ENCODE data around the gene XRCC6.
"Not testable (repeated sequence)": the region's sequence is repeated elsewhere in the genome, so short reads cannot be mapped to it uniquely, and the experiment has no call there.

XRCC6 gene

GRCh38 chr22:41621099-41621910, at the start of gene XRCC6:
XRCC6 (plus strand) TSS chr22:41621295; CDS start chr22:41622005, 710 bp downstream.
- peak; percentile 99 to 100 (median 100) for DNase-seq

DNA sequence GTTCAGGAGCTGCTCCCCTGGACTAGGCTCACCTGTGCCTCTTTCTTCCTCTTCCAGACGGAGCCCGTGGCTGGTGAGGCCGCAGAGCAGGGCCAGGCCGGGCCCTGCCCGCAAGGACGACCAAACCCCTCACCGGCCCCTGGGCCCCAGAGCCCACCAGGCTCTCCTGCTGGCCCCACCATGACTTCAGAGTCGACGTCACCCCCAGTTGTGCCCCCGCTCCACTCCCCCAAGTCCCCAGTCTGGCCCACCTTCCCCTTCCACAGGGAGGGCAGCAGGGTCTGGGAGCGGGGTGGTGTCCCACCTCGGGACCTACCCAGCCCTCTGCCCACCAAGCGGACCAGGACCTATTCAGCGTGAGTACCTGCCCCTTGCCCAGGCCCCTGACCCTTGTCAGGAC, 49.3 kb upstream of the XRCC6 start:
- DNase-seq = no peak

- not testable (repeated sequence) for DNase-seq
Observed at GRCh38 chr22:41572305-41572704, 48.8 kb upstream of the XRCC6 start.

DNA sequence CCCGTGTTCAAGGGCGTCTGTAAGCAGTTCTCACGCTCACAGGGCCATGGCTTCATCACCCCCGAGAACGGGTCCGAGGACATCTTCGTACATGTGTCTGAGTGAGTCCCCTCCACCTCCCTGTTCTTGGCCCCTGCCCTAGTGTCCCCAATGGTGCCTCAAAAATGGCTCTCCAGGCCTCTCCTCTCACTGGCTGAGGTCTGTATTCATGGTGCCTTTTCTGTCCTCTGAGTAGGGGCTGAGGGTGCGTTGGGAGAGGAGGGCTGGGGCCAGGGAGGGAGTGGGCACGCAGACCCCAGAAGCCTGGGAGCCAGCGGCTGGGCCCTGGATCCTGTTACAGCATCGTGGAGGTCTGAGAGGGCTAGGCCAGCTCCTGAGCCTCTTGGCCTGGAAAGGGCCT, 47.4 kb upstream of the XRCC6 start:
- no peak for DNase-seq

DNA sequence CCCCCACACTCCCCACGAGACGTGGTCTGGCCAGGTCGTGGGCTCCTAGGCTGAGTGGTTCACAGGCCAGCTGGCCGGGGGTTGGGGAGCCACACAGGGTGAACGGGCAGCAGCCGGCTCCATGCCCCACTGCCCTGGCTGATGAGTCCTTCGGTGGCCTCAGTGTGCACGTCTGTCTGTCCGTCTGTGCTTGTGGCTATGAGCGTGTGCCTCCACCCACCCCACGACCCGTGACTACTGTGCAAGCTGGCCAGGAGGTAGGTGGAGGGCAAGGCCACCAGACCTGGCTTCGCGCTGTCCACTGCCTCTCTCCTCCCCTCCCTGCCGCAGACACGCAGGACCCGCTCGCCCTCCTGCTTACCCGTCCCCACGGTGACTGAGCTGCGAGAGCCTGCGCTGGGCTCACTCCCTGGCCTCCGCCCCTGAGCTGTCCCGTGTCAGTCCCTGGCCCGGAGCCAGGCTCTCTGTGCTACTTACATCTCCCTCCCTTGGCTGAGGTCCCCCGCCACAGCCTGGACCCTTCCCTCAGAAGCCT, 46.2 kb upstream of the XRCC6 start:
- DNase-seq = no peak

- no peak for DNase-seq
Observed at GRCh38 chr22:41575533-41575932, 45.6 kb upstream of the XRCC6 start.

DNA sequence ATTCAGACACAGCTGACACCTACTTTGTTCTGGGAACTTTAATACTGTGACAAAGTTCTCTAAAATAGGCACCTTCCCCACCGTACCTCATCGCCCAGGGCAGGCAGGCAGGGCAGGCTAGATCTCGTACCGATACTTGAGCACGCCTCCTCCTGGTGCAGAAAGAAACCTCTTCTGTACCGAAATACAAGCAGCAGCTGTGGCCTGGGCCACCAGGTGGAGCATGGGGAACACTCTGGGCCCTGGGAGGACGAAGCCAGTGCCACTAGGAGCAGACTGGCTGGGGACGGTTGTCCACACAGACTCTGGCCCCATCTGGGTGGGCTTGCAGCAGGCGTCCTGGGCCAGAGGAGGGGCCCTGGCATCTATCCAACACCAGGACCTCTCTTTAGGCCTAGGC, 44.2 kb upstream of the XRCC6 start:
- DNase-seq = peak in 4 of 6 experiments; percentile 2 to 25 (median 13)

DNA sequence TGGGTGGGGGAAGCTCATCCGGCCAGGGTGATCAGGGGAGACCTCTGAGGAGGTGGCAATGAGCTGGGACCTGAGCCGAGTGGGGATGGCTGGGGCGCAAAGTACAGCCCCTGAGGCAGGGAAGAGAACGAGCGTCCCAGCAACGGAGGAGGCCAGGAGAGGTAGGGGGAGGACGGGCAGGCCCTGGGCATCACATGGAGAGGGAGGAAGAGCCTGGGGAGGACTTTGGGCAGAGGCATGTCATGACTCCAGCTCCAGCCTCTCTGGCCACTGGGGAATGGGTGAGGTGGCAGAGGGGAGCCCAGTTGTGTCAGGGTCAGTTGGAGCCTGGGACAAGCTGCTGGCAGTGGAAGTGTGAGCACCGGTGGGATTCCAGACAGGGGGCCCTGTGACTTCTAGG, 43.0 kb upstream of the XRCC6 start:
- DNase-seq = no peak

- no peak for DNase-seq
Observed at GRCh38 chr22:41578818-41579217, 42.3 kb upstream of the XRCC6 start.

- no peak for DNase-seq
Observed at GRCh38 chr22:41579297-41579996, 41.6 kb upstream of the XRCC6 start.

- no peak for DNase-seq
Observed at GRCh38 chr22:41579997-41580355, 41.1 kb upstream of the XRCC6 start.

DNA sequence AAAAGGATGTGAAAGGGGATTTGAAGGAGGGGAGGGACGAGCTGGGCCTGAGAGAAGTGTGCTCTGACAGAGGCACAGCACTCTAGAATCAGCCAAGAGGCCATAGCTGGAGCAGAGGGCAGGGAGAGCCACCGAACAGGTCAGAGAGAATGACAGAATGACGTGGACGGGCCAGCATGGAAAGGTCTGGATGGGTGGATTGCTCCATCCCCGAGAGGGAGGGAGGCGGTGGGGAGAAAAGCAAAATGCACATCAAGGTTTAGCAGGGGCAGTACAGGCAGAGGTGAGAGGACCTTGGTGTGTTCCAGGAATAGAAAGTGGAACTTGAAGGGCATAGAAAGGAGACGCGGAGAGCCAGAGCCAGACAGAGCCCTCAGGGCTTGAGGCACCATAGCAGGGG, 38.4 kb upstream of the XRCC6 start:
- no peak for DNase-seq

GRCh38 chr22:41584881-41585280, 36.2 kb upstream of the XRCC6 start:
- no peak for DNase-seq

DNA sequence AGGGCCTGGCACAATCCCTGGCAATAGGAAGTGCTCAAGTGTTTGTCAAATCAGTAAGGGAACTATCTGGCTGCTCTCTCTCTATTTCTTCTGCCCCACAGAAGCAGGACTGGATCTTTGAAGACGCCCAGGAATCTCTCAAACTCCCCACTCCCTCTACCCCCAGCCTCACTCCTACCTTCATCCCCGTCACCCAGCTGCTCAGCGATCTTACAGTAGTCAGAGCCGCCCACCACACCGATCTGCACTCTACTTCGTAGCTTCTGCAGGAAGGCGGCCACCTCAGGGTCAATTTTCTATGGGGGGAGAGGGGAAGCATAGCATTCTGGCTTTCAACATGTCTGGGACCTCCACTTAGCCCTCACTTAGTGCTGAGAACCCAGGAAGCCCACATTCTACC, 35.2 kb upstream of the XRCC6 start:
- DNase-seq = no peak

GRCh38 chr22:41587347-41587723, 33.8 kb upstream of the XRCC6 start:
- no peak for DNase-seq

- DNase-seq = peak; percentile 99 to 100 (median 100)
Observed at GRCh38 chr22:41589391-41590241, 31.5 kb upstream of the XRCC6 start, which contains the start of gene PMM1. PMM1 (minus strand) TSS chr22:41589840; CDS start chr22:41589805, 35 bp downstream.

DNA sequence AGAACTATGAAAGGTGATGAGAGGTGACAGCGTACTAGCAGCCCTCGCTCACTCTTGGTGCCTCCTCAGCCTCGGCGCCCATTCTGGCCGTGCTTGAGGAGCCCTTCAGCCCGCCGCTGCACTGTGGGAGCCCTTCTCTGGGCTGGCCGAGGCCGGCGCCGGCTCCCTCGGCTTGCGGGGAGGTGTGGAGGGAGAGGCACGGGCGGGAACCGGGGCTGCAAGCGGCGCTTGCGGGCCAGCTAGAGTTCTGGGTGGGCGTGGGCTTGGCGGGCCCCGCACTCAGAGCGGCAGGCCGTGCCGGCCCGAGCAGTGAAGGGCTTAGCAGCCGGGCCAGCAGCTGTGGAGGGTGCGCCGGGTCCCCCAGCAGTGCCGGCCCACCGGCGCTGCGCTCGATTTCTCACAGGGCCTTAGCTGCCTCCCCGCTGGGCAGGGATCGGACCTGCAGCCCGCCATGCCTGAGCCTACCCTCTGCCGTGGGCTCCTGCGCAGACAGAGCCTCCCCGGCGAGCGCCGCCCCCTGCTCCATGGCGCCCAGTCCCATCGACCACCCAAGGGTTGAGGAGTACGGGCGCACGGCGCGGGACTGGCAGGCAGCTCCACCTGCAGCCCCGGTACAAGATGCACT, 27.6 kb upstream of the XRCC6 start:
- not testable (repeated sequence) for DNase-seq

DNA sequence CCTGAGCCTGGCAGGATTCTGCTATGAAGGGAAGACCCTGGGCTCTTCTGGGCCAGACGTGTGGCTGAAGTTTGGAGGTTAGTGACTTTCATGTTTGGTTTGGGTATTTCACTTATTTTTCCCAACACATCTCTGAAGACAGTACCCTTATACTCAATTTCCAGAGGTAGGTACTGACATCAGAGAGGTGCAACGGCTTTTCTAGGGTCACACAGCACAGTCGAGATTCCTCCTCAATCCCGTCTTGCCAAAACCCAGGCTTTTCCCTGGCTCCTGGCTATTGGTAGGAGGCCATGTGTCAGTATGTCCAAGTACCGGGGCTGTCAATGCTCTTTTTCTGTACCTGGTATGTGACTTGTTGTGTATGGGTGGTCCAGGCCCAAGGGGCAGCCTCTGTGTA, 25.4 kb upstream of the XRCC6 start:
- DNase-seq = no peak

GRCh38 chr22:41596776-41597634, 24.1 kb upstream of the XRCC6 start:
- DNase-seq = peak in 4 of 6 experiments; percentile 2 to 28 (median 16)

DNA sequence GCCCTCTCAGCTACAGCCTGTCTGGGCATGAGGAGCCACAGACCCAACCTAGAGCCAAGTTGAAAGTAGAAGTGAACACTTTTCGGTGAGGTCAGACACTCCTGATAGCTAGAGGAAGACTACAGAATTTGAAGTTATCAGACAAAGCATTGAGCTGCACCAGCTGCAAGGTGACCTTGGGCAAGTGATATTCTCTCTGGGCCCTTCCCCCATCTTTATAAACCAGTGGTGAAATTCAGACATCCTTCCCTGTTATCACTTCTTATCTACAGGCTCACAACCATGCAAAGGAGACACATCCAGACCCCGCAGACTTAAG, 23.5 kb upstream of the XRCC6 start:
- no peak for DNase-seq

GRCh38 chr22:41598081-41598480, 23.0 kb upstream of the XRCC6 start:
- no peak for DNase-seq
